Measurements from ENCODE around the gene THSD7B.

GRCh38 chr2:136997557-136997956 lies 232.2 kb downstream of the THSD7B start:
- TF ChIP-seq EZH2 (IDR thresholded peaks at IDR 0.05): no peak
- no peak for TF ChIP-seq POLR2AphosphoS5 (IDR thresholded peaks at IDR 0.05; ENCODE audit: borderline replicate concordance, low read depth, low read length)
- no peak for TF ChIP-seq FOXP2 (optimal IDR thresholded peaks at IDR 0.05; ENCODE audit: control extremely low read depth, extremely low read length, insufficient read depth)
